Lower leg skin (tissue), 4 donors: ENCODE data around the gene SAC3D1. TPM values are rescaled to one million over a fixed set of nuclear protein-coding genes. Genes with fewer than 3 reads are reported as not detected.

Experiments used
- DNase-seq, 2 donors: peaks; one replicate each; pipeline ENCODE4 v3.0.0-alpha.2; 2019; ENCODE audit warnings: low spot score in 2 of 2
- H3K4me3 ChIP-seq: fragments of 200-600 bp; sonication (generic); 2 replicates; pipeline ENCODE4 v1.5.1; 2017; ENCODE audit warnings: mild to moderate bottlenecking, low read depth; ENCODE audit not compliant: poor library complexity, severe bottlenecking
- POLR2A ChIP-seq, 2 donors: fragments of 450-650 bp; IDR thresholded peaks; one replicate each; pipeline ENCODE4 v1.6.1; 2016 to 2017; ENCODE audit warnings: antibody characterized with exemption in 2 of 2, mild to moderate bottlenecking in 1 of 2, moderate library complexity in 1 of 2
- WGBS, 2 donors: methylation state at CpG; one replicate each; pipeline ENCODE4 v1.1.5; 2018; 5-methylcytosine and 5-hydroxymethylcytosine counted together
- intact Hi-C: fragments of 100-400 bp; cut with DNase I; formaldehyde crosslinking; loops from one replicate; pipeline ENCODE4 v1.15.0; 2023; ENCODE audit warnings: low total_unique reads
- total RNA-seq, 4 donors: library from RNA; depleted of rRNA; stranded (reverse); fragments of >200 nt; gene quantifications; one replicate each; pipeline ENCODE4 v1.1.0, GENCODE V29; 2016
- TF ChIP-seq, protein P1 (sequence below), 3 donors: fragments of 450-650 bp; IDR thresholded peaks; one replicate each; pipeline ENCODE4 v1.5.1; 2016; ENCODE audit warnings: antibody characterized with exemption in 3 of 3, mild to moderate bottlenecking in 3 of 3, moderate library complexity in 2 of 3

Gene SAC3D1
- total RNA-seq, 4 donors from 2014 or later = 11.6 to 15.1 (median 12.9) TPM

DNA sequence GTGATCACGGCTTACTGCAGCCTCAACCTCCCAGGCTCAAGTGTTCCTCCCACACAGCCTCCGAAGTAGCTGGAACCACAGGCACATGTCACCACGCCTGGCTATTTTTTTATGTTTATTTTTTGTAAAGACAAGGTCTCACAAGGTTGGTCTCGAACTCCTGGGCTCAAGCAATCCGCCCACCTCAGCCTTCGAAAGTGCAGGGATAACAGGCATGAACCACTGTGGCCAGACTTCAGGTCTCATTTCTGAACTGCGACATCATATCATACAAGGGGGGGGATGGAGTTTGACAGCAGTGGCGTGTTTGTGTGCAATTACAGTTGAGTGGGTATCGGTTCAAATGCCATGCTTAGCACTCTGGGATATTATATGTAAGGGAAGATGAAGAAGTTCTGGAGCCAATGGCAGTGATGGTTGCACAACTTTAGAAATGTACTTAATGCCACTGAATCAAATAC lies 10.4 kb downstream of the SAC3D1 start:
- DNase-seq = no peak
- intact Hi-C loops = no loop called here
- WGBS, 2 donors = 86% methylated on average over 9 of the region's 9 CpGs
- TF ChIP-seq, protein P1, sequence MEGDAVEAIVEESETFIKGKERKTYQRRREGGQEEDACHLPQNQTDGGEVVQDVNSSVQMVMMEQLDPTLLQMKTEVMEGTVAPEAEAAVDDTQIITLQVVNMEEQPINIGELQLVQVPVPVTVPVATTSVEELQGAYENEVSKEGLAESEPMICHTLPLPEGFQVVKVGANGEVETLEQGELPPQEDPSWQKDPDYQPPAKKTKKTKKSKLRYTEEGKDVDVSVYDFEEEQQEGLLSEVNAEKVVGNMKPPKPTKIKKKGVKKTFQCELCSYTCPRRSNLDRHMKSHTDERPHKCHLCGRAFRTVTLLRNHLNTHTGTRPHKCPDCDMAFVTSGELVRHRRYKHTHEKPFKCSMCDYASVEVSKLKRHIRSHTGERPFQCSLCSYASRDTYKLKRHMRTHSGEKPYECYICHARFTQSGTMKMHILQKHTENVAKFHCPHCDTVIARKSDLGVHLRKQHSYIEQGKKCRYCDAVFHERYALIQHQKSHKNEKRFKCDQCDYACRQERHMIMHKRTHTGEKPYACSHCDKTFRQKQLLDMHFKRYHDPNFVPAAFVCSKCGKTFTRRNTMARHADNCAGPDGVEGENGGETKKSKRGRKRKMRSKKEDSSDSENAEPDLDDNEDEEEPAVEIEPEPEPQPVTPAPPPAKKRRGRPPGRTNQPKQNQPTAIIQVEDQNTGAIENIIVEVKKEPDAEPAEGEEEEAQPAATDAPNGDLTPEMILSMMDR (IDR thresholded peaks at IDR 0.05) = no peak
- TF ChIP-seq POLR2A (IDR thresholded peaks at IDR 0.05) = no peak
- H3K4me3 ChIP-seq = no peak overlapping the region

DNA sequence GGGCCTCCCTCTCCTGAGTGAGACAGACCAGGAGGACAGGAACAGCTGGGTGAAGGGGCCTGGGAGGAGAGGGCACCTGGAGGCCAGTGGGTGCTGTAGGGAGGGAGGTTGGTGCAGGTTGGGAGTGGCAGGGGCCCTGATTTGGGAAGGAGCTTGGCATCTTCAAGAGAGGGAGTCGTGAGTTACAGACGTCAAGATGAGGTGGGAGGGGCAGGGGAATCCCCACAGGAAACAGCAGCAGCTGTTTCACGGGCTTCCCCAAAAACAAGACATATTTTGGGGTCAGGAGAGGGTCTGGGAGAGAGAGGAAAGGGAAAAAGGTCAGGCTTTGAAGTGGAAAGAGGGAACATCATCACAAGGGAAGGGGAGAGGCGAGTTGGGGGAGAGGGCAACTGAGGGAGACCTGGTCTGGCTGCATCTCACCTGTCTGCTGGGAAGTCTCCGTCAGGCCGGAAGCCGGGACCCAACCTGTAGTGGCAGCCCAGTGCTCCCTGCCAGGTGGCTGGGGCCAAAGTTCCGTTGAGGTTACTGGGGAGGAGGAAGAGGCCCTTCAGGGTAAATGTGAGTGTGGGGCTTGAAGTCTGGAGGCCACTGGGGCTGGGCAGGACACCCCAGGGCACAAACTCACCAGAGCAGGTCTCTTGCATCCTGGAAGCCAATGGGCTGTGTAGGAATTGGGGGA lies 13.0 kb downstream of the SAC3D1 start:
- TF ChIP-seq POLR2A (IDR thresholded peaks at IDR 0.05) = no peak
- TF ChIP-seq, protein P1 (IDR thresholded peaks at IDR 0.05) = no peak
- DNase-seq = no peak
- intact Hi-C loops = no loop called here
- 43 to 53% methylated on average over 8 of the region's 8 CpGs for WGBS, 2 donors
- H3K4me3 ChIP-seq = no peak overlapping the region

DNA sequence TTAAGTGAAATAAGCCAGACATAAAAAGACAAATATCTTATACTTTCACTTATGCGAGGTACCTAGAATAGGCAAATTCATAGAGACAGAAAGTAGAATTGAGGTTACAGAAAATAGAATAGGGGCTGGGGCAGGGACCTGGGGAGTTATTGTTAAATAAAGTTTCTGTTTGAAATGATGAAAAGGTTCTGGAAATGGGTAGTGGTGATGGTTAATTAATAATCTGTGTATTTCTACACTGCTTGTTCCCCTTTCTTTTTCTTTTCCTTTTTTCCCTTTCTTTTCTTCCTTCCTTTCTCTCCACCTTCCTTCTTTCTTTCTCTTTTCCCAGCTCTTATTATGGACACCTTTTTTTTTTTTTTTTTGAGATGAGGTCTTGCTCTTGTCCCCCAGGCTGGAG lies 14.5 kb downstream of the SAC3D1 start:
- intact Hi-C loops = no loop called here
- WGBS, 2 donors = 81 to 94% methylated on average over 1 of the region's 1 CpG
- DNase-seq = no peak
- no peak overlapping the region for H3K4me3 ChIP-seq
- TF ChIP-seq, protein P1 (IDR thresholded peaks at IDR 0.05) = no peak
- no peak for TF ChIP-seq POLR2A (IDR thresholded peaks at IDR 0.05)

DNA sequence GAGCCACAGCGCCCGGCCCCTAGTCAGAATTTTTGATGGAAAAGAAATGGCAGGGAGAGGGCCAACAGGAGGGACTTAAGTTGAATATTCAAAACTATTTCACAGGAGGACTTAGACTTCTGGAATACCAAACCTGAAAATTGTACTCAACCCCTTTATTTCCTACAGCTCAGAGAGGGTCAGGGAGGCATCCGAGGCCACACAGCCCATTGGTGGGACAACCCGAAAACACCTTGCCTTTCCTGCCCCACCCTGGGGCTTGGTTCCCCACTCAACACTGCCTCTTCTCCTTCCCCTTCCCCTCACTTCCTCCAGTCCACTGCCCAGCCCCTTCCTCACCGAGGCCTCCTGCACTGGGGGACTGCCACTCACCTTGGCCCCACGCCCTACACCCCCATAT lies 16.0 kb downstream of the SAC3D1 start:
- WGBS, 2 donors = 86 to 90% methylated on average over 6 of the region's 6 CpGs
- H3K4me3 ChIP-seq = no peak overlapping the region
- no peak for DNase-seq
- intact Hi-C loops = no loop called here
- TF ChIP-seq, protein P1 (IDR thresholded peaks at IDR 0.05) = no peak
- no peak for TF ChIP-seq POLR2A (IDR thresholded peaks at IDR 0.05)

DNA sequence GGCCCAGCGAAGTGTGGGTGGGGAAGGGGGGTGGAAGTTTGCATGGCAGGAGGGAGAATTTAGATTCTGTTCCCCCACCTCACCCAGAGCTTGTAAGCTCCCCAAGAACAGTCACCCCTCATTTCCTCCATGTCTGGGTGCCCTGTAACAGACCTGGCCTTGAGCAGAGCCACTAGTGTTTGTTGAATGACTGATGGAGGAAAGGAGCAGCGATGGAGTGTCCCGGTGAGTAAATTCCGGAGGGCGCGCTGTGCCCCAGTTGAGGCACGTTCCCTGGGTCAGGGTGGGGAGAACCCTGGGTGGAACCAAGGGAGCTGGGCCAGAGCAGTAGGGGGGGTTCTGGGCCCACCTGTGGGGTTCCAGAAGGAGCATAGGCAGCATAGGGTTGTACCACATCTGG lies 16.5 kb downstream of the SAC3D1 start:
- WGBS, 2 donors = 89 to 91% methylated on average over 7 of the region's 7 CpGs
- DNase-seq = no peak

More for the DNA sequence above, 16.5 kb downstream of the SAC3D1 start:
- TF ChIP-seq, protein P1 (IDR thresholded peaks at IDR 0.05) = no peak
- TF ChIP-seq POLR2A (IDR thresholded peaks at IDR 0.05) = no peak
- intact Hi-C loops = no loop called here
- no peak overlapping the region for H3K4me3 ChIP-seq
